Inferior parietal cortex (tissue), 1 donor: Measurements from ENCODE around the gene ERBB4.

Source experiments
- DNase-seq: peaks from one replicate; pipeline ENCODE4 v3.0.0-alpha.2; 2016; ENCODE audit errors: extremely low spot score

ERBB4 gene

GRCh38 chr2:212364112-212364985 lies 174.3 kb downstream of the ERBB4 start:
- DNase-seq, result peak; percentile 49

- DNase-seq, result no peak
These were observed 177.3 kb downstream of the ERBB4 start for GRCh38 chr2:212361174-212361756.

GRCh38 chr2:212360068-212360460 lies 178.5 kb downstream of the ERBB4 start:
- peak; percentile 55 for DNase-seq

- DNase-seq, result no peak
These were observed 179.1 kb downstream of the ERBB4 start for GRCh38 chr2:212359425-212360067.

GRCh38 chr2:212357606-212358005 lies 181.0 kb downstream of the ERBB4 start:
- DNase-seq, result peak; percentile 48

- no peak for DNase-seq
These were observed 184.2 kb downstream of the ERBB4 start for GRCh38 chr2:212354382-212354781.

GRCh38 chr2:212348501-212348900 lies 190.1 kb downstream of the ERBB4 start:
- no peak for DNase-seq

GRCh38 chr2:212346865-212347264 lies 191.7 kb downstream of the ERBB4 start:
- DNase-seq, result no peak

GRCh38 chr2:212345966-212346365 lies 192.6 kb downstream of the ERBB4 start:
- DNase-seq, result no peak

GRCh38 chr2:212344131-212344530 lies 194.5 kb downstream of the ERBB4 start:
- DNase-seq, result no peak

GRCh38 chr2:212343167-212343566 lies 195.4 kb downstream of the ERBB4 start:
- DNase-seq, result no peak

GRCh38 chr2:212337486-212338343 lies 200.9 kb downstream of the ERBB4 start:
- no peak for DNase-seq

GRCh38 chr2:212337036-212337435 lies 201.6 kb downstream of the ERBB4 start:
- no peak for DNase-seq

GRCh38 chr2:212330263-212330662 lies 208.3 kb downstream of the ERBB4 start:
- no peak for DNase-seq

- DNase-seq, result no peak
These were observed 209.7 kb downstream of the ERBB4 start for GRCh38 chr2:212328712-212329496.

GRCh38 chr2:212328136-212328535 lies 210.5 kb downstream of the ERBB4 start:
- DNase-seq, result no peak

GRCh38 chr2:212327171-212327809 lies 211.3 kb downstream of the ERBB4 start:
- no peak for DNase-seq

- DNase-seq, result no peak
These were observed 220.0 kb downstream of the ERBB4 start for GRCh38 chr2:212318636-212319035.

- no peak for DNase-seq
These were observed 223.9 kb downstream of the ERBB4 start for GRCh38 chr2:212314680-212315079.

GRCh38 chr2:212311807-212312404 lies 226.7 kb downstream of the ERBB4 start:
- no peak for DNase-seq
